HEK293T (cell line): ENCODE measurements around the gene SENP8.
A peak's percentile ranks its signal among the peaks of the same experiment; 100 is the strongest.

Experiments
- CTCF ChIA-PET: fragments of 350-600 bp; formaldehyde crosslinking; extraction: SDS; loops from one replicate; lab custom pipeline; 2021; ENCODE audit warnings: antibody characterized with exemption, inconsistent platforms; lab: Yijun Ruan, JAX
- POLR2A ChIA-PET: fragments of 350-600 bp; formaldehyde crosslinking; extraction: SDS; loops from one replicate; lab custom pipeline; 2020; ENCODE audit warnings: antibody characterized with exemption, inconsistent platforms; lab: Yijun Ruan, JAX
- DNase-seq: peaks from one replicate; pipeline ENCODE4 v3.0.0; 2012; ENCODE audit warnings: mixed read lengths; ENCODE audit errors: extremely low spot score
- ARNT ChIP-seq: fragments of 450-650 bp; IDR thresholded peaks from 2 replicates; pipeline ENCODE4 v1.6.1; 2017; ENCODE audit warnings: mild to moderate bottlenecking
- BHLHE40 ChIP-seq: fragments of 450-650 bp; IDR thresholded peaks from 2 replicates; pipeline ENCODE4 v1.6.1; 2016; ENCODE audit warnings: mild to moderate bottlenecking, moderate library complexity, borderline replicate concordance
- CTBP1 ChIP-seq: fragments of 450-650 bp; IDR thresholded peaks from 2 replicates; pipeline ENCODE4 v1.6.1; 2016; ENCODE audit warnings: borderline replicate concordance
- ELF4 ChIP-seq: fragments of 450-650 bp; IDR thresholded peaks from 2 replicates; pipeline ENCODE4 v1.6.1; 2017; ENCODE audit warnings: antibody characterized with exemption
- FOXA1 ChIP-seq: fragments of 450-650 bp; IDR thresholded peaks from 2 replicates; pipeline ENCODE4 v1.6.1; 2016; ENCODE audit warnings: mild to moderate bottlenecking
- FOXK2 ChIP-seq: fragments of 450-650 bp; IDR thresholded peaks from 2 replicates; pipeline ENCODE4 v1.6.1; 2016; ENCODE audit warnings: mild to moderate bottlenecking
- FOXM1 ChIP-seq: fragments of 450-650 bp; IDR thresholded peaks from 2 replicates; pipeline ENCODE4 v1.6.1; 2017; ENCODE audit warnings: mild to moderate bottlenecking, borderline replicate concordance
- HDGF ChIP-seq: fragments of 450-650 bp; IDR thresholded peaks from 2 replicates; pipeline ENCODE4 v1.6.1; 2017; ENCODE audit warnings: antibody characterized with exemption, borderline replicate concordance
- L3MBTL2 ChIP-seq: fragments of 450-650 bp; conservative IDR thresholded peaks from 2 replicates; pipeline ENCODE4 v1.6.1; 2016; ENCODE audit warnings: mild to moderate bottlenecking
- LEF1 ChIP-seq: fragments of 450-650 bp; IDR thresholded peaks from 2 replicates; pipeline ENCODE4 v1.6.1; 2017; ENCODE audit warnings: mild to moderate bottlenecking, borderline replicate concordance
- NFRKB ChIP-seq: fragments of 450-650 bp; IDR thresholded peaks from 2 replicates; pipeline ENCODE4 v1.6.1; 2016; ENCODE audit warnings: mild to moderate bottlenecking, moderate library complexity
- PKNOX1 ChIP-seq: fragments of 450-650 bp; IDR thresholded peaks from 2 replicates; pipeline ENCODE4 v1.6.1; 2016
- SP1 ChIP-seq: fragments of 450-650 bp; IDR thresholded peaks from 2 replicates; pipeline ENCODE4 v1.6.1; 2017
- SUZ12 ChIP-seq: fragments of 450-650 bp; IDR thresholded peaks from 2 replicates; pipeline ENCODE4 v1.6.1; 2016; ENCODE audit warnings: mild to moderate bottlenecking
- TARDBP ChIP-seq: fragments of 450-650 bp; IDR thresholded peaks from 2 replicates; pipeline ENCODE4 v1.6.1; 2016
- ZNF384 ChIP-seq: fragments of 450-650 bp; IDR thresholded peaks from 2 replicates; pipeline ENCODE4 v1.6.1; 2016

The SENP8 gene

GRCh38 chr15:72176159-72176558 lies 58.0 kb downstream of the SENP8 start:
- DNase-seq = no peak
- ChIA-PET CTCF (interaction anchor here (0.6 to 0.9 kb wide), 2 partner anchors 10 to 24 kb away, joined by 3 to 4 read pairs; no protein-coding TSS in a partner anchor), POLR2A (no interaction called here)
- TF ChIP-seq FOXK2 = no peak
- TF ChIP-seq ARNT = no peak
- no peak for TF ChIP-seq FOXM1
- no peak for TF ChIP-seq LEF1
- no peak for TF ChIP-seq ZNF384
- no peak for TF ChIP-seq HDGF
- TF ChIP-seq PKNOX1 = no peak
- TF ChIP-seq SUZ12 = no peak
- no peak for TF ChIP-seq BHLHE40
- TF ChIP-seq TARDBP = no peak
- TF ChIP-seq NFRKB = no peak
- TF ChIP-seq SP1 = no peak
- TF ChIP-seq ELF4 = no peak
- no peak for TF ChIP-seq CTBP1
- TF ChIP-seq L3MBTL2 = no peak
- no peak for TF ChIP-seq FOXA1

DNA sequence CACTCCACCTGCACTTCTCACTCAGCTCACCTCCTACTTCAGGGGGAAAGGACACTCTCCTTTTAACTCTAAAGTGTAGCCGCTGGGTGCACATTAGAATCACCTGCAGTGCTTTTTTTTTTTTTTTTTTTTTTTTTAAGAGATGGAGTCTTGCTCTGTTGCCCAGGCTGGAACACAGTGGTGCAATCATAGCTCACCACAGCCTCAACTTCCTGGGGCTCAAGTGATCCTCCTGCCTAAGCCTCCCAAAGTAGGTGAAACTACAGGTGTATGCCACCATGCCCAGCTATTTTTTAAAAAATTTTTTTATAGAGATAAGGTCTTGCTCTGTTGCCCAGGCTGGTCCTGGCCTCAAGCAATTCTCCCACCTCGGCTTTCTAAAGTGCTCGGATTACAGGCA lies 58.5 kb downstream of the SENP8 start:
- DNase-seq = no peak
- CTCF ChIA-PET = interaction anchor here (0.6 to 1.1 kb wide), 3 partner anchors 10 to 26 kb away, joined by 3 to 4 read pairs (median 3); no protein-coding TSS in a partner anchor
- TF ChIP-seq LEF1 (no peak), ZNF384 (peak; percentile 41)
- POLR2A ChIA-PET = no interaction called here

DNA sequence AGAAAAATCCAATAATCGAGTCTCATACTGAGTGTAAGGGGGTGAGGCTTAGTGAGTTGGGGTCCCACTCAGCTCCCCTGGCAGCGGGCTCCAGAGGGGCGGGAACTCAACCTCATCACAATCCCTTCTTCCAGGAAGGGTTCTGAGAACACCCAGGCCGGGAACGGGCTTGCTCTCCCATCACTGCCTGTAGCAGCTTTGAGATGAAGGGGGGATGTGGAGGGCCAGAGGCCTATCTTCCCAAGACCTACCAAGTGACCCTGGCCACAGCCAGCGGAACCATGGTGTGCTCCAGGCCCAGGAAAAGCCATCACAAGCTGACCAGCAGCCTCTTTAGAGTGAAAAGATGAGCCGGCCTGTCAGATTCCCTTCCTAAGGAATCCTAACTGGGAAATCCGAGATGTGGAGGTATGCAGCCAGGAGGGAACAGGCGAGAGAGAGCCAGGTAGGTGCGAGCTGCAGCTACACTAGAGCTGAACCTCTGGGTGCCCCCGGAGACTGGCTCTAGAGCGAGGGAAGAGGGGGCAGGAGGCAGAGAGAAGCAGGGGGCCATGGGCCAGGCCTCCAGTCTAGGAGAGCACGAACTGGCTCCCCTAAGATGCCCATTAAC lies 60.9 kb downstream of the SENP8 start:
- ChIA-PET POLR2A (no interaction called here), CTCF (interaction anchor here (1.2 kb wide), 1 partner anchor 48 kb away, joined by 3 read pairs; no protein-coding TSS in a partner anchor)
- TF ChIP-seq SP1 (no peak), SUZ12 (no peak), NFRKB (no peak), HDGF (no peak), LEF1 (no peak), TARDBP (no peak), ZNF384 (no peak), ELF4 (no peak), PKNOX1 (no peak), FOXK2 (no peak), L3MBTL2 (no peak), FOXM1 (no peak), BHLHE40 (no peak), ARNT (no peak), FOXA1 (no peak)
- DNase-seq = no peak

DNA sequence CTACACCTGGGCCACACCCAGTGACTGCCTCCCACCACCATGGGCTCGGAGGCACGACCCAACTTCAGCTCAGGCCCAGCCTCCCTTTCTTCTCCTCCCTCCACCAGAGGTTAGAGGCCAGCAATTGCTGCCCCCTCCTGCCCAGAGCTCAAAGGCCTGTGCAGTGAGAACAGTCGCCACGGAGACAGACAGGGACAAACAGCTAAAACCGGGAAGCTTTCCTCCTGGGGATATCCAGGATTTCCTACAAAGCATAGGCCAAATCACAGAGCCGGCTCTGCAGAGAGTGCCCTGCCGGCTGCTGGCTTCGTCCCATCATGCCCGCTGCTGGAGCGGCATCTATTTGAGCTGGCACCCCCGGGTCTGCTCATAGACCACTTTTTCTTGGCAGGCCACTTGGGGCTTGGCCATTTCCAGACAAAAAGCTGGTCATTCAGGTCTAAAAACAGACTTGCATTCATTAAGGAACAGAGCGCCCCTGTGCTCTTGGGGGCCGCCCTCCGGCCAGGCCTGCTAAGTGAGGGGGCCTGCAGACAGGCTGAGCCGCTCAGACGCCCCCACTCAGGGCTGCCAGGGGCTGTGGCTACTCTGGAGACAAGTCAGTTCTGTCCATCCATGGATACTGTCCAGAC lies 61.9 kb downstream of the SENP8 start:
- ChIA-PET CTCF (interaction anchor here (0.6 to 1.2 kb wide), 2 partner anchors 47 to 133 kb away, joined by 3 to 4 read pairs; no protein-coding TSS in a partner anchor), POLR2A (no interaction called here)
- TF ChIP-seq CTBP1 (no peak), ARNT (no peak), SP1 (no peak), L3MBTL2 (no peak), LEF1 (no peak), FOXM1 (no peak), SUZ12 (no peak), ZNF384 (no peak), PKNOX1 (no peak), ELF4 (no peak), TARDBP (no peak), FOXA1 (no peak), FOXK2 (no peak), BHLHE40 (no peak), NFRKB (no peak)
- DNase-seq = no peak

DNA sequence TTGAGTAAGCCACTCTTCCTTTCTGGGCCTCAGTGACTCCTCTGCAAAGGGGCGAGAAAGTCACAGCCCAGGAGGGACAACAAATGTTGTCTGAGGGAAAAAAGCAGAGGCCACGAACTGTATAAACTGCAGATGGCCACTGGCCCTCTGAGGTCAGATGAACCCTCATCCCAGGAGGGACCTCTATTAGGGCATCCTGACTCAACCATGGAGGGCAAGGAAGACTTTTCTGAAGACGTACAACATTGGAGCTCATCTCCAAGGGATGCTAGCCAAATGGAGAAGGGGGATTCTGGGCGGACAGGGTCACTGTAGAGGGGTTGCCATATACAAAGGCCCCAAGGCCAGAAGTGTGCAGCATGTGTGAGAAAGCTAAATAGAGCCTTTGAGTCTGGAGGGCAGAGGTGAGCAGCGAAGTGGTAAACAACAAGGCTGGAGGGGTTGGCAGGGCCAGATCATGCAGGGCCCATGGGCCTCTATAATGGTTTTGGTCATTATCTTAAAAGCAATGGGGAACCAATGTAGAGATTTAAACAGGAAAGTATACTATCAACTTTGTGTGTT lies 62.6 kb downstream of the SENP8 start:
- POLR2A ChIA-PET = interaction anchor here (1.7 kb wide), 1 partner anchor 51 kb away, joined by 4 read pairs; the partner anchor contains the start of gene PKM
- DNase-seq = no peak
- CTCF ChIA-PET = interaction anchor here (0.6 kb wide), 1 partner anchor 901 kb away, joined by 5 read pairs; no protein-coding TSS in a partner anchor
- TF ChIP-seq PKNOX1 (no peak), NFRKB (no peak), SP1 (no peak), BHLHE40 (no peak), HDGF (no peak)
